GM18526 (cell line): ENCODE results near the gene GOLT1B.
A peak's percentile ranks its signal among the peaks of the same experiment; 100 is the strongest.

ENCODE experiments used
- POLR2A ChIP-seq: IDR thresholded peaks from 3 replicates; pipeline ENCODE4 v1.6.1; 2011; ENCODE audit not compliant: insufficient read length; ENCODE audit errors: extremely low read depth

Gene GOLT1B, protein sequence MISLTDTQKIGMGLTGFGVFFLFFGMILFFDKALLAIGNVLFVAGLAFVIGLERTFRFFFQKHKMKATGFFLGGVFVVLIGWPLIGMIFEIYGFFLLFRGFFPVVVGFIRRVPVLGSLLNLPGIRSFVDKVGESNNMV

DNA sequence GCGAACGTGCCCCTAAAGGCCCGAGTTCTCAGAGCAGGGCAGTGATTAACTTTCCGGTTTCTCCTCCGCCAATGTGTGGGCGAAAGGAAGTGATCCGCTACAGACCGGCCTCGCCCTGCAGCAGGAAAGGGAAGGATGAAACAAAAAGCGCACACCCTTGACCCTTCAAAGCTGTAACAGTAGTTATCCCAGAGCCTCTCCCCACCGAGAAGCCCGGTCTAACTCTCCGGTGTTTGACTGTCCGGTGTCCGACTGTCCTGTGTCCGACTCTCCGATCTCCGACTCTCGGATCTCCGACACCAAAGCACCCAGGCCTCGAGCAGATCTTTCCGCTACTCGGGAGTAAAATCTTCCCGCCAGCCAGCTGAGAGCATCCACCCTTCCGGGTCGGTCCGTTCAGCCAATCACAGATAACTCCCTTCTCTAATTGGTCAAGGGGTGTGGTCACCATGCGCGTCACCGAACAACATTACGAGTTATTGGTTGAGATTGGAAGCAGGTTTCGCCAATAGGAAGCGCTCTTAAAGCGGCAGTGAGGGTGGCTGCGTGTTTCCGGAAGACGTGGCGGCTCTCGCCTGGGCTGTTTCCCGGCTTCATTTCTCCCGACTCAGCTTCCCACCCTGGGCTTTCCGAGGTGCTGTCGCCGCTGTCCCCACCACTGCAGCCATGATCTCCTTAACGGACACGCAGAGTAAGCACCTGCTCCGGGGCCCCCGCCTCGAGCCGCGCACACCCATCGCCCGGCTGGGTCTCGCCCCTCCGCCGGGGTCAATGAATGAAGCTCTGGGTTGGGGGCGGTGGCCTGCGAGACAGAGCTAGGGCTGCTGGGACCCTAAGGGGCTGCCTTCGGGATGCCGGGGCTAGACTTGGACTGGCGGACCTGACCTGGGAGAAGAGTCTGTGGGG lies at the start of gene GOLT1B, which contains the start of gene RECQL:
TSS of gene GOLT1B (plus strand) at position 532 of the 906 bp plus-strand sequence. CDS start at position 667, 135 bp downstream.
TSS of gene RECQL (minus strand) at position 378 of the 906 bp plus-strand sequence. CDS start 2,065 bp downstream, outside the sequence.
- peak; percentile 69 for TF ChIP-seq POLR2A

DNA sequence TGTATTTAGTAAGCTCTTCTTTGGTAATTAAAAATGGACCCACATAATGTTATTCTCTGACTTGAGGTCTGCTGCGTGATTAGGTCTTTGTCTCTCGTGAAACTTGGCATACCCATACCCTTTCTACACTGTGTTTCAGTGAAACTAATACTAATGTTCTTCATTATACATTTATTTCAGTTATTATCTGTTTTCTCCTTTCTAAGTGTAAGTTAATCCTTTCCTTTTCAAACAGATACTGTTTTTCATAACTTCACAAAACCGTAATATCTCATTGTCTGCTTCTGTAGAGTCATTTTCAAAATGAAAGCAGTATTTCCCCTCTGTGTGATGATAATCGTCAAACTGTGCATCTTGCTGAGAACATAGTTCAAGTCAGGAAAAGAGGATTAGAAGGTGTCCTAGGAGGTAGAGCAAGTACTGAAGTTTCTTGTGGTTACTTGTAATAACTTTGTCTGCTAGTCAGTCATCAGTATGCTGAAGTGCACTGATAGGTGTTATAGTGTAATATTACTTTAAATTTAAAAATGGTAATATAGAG lies 48.2 kb upstream of the GOLT1B start:
- TF ChIP-seq POLR2A, result no peak

DNA sequence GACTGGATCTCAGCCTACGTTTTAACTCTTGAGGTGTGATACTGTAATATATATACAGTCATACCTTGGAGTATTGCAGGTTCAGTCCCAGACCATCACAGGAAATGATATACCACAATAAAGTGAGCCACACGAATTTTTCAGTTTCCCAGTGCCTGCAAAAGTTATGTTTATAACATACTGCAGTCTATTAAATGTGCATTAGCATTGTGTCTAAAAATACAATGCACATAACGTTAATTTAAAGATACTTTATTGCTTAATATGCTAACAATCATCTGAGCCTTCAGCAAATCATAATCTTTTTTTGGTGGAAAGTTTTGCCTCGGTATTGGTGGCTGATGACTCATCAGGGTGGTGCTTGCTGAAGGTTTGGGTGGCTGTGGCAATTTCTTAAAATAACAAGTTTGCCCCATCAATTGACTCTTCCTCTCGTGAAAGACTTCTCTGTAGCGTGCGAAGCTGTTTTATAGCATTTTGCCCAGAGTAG lies 45.3 kb upstream of the GOLT1B start:
- TF ChIP-seq POLR2A, result no peak

DNA sequence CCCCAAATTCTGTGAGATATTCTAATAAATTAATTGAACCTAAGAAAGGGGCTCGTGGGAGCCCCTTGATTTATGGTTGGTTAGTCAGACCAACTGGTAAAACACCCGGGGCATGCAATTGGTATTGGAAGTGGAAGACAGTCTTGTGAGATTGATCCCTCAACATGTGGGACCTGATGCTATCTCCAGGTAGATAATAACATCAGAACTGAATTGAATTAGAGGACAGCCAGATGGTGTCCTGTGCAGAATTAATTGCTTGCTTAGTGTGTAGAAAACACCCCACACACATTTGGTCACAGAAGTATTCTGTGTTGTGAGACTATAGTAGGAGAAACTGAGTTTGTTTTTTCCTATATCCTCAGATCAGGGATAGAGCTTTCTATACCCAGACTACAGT lies 42.1 kb upstream of the GOLT1B start:
- TF ChIP-seq POLR2A, result no peak

DNA sequence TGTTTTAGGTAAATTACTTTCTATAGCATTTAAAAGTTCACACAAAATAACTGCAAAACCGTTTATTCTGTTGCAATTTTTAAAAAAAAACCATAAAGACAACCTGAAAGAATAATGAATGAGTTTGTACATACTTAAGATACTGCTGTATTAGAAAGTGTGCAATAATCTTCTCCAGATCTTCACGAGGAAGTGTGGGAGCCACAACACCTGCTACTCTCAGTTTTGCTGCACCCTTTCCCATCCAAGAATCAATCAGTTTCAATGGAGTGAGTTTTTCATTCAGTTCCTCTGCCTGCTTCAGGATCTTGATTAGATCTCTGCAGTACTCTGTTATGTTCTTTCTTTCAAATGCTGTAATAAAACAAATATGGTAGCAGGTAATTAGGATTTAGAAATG lies 30.3 kb upstream of the GOLT1B start:
- TF ChIP-seq POLR2A, result no peak

DNA sequence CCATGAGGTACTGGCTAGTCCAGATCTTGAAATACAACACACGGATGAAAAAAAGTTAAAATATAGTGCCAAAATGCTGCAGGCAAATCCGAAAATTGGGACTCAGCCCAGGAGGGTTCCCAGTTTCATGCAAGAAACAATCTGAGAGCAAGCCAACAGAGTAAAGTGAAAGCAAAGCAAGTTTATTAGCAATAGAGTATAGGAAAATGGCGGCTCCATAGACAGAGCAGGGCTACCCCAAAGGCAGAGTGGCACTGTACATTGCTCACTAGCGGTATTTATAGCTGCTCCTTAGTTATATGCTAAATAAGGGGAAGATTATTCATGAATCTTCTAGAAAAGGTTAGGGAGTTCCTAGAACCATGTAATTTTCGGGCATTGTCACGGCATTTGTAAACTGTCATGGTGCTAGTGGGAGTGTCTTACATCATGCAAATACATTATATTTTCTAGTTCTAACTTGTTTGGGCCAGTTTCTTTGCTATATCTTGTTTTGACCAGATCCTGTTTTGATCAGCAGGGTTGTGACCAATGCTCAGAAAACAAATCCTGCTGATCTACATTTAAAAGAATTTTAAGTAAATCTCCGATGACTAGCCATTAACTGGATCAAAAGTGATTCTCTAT lies 29.3 kb upstream of the GOLT1B start:
- TF ChIP-seq POLR2A, result no peak

DNA sequence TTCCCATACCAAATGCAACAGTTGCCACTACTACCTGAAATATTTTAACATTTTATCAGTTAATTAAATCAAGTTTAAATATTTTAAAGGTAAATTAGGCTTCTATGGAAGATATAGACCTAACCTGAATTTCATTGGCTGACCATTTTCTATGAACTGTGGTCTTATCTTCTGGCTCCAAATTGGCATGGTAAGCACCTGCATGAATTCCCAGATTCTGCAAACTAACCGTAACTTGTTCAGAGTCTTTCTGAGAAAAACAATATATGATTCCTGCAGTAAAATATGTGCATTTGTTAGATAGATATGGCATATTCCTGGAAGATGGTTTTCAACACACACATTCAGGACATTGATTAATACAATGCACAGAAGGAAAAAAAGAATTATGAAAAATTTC lies 26.0 kb upstream of the GOLT1B start:
- TF ChIP-seq POLR2A, result no peak

DNA sequence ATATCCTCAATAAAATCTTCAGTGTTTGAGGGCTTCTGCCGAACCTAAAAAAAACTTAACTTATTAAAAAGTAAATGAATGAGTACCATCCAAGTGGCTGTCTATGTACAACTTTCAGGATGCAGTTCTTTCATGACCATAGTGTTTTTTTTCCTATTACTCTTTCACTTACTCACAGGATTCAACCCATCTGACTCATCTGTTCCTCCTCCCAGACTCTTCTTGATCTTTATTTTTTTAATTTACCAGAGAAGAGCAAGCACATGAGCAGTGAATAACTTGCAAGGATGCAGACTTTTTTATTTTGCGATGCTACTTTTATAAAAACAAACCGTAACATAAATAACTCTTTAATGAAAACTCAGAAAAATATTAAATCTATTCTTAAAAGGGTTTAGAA lies 24.6 kb upstream of the GOLT1B start:
- no peak for TF ChIP-seq POLR2A

DNA sequence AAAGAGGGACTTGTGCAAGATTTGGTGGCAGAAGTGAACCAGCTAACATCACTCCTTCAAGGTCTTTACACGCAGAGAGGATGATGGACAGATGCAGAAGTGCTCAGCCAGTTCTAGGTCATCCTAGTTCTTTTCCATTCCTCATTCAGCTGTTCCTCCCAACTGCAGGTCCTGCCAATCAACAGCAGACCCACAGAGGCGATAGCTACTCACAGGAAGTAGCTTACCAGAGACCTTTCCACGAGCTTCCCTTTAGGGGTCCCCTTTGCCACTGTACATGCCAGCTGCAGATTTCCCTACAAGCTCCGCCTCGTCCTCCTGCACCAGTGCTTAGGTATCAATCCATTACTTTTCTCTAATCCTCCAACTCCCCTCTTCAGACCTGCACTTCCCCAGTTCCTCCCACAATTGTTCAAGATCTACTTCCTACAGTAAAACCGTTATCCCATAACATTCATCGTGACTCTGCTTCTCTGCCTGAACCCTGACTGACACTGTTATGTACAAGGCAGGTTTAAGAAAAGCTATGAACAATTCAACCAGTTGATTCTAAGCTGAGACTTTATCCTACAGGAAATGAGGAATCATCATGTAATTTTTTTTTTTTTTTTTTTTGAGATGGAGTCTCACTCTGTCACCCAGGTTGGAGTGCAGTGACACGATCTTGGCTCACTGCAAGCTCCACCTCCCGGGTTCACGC lies 22.7 kb upstream of the GOLT1B start:
- no peak for TF ChIP-seq POLR2A

DNA sequence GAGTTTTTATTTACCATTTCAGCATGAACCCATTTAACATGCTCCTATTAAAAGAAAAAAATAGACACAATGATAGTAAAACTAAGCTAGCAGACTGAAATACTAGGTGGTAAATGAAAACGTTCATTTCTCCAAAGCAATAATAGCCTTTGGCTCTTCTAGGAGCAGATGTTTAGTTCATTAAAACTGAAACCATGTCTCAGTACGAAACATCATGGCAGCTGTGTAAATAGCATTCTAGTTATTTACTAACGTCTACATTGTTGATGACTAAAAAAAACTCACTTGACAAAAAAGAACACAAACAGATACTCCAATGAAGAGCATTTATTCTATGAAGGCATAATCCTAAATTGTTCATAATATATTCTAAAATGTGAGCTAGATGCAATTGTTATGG lies 18.1 kb upstream of the GOLT1B start:
- TF ChIP-seq POLR2A, result no peak

DNA sequence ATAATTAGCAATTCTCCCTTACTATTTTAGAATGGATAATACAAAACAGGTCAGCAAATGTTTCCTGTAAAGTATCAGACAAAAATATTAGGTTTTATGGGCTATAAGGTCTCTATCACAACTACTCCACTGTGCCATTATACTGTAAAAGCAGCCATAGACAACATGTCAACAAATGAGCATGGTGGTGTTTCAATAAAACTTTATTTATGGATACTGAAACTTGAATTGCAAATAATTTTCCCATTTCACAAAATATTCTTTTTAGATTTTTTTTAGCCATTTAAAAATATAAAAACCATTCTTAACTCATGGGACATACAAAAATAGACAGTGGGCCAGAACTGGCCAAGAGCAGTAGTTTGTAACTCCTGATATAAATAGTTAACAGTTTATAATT lies 15.6 kb upstream of the GOLT1B start:
- TF ChIP-seq POLR2A, result no peak

DNA sequence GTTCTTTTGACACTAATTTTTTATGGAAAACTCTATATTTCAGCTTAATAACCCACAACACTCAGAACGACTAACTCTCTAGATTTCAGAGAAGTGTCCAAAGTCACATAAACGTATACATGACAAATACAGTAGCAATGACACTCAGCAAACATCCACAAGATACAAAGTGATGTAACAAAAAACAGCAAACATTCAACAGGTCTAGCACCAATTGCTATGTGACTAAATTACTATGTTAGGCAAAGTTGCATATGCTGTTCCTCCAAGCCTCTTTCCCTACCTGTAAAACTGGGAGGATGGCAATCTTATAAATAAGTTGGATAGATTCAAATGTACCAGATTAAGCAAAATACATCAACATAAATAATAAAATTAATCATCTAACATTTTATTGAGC lies 1.8 kb upstream of the GOLT1B start:
- TF ChIP-seq POLR2A, result no peak

DNA sequence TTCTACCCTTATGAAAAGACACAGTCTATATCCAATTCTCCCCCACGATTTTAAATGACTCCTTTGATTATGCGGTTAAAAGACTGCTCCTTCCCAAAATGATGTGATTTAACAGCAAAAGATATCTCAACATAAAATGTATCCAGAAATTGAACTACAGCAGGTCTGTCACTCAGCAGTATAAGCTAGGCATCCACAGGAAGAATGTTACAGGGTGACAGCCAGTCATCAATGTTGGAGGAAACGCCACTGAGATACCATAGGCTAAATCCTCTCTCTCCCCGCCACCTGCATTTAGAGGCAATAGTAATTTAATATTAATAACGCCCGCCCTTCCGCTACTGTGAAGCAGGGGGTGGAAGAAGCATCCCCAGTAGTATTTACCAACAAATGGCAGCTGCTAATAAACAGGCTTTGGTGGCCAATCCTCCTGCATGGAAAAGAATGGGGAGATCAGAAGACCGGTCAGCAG lies 767 bp upstream of the GOLT1B start:
- TF ChIP-seq POLR2A, result no peak

DNA sequence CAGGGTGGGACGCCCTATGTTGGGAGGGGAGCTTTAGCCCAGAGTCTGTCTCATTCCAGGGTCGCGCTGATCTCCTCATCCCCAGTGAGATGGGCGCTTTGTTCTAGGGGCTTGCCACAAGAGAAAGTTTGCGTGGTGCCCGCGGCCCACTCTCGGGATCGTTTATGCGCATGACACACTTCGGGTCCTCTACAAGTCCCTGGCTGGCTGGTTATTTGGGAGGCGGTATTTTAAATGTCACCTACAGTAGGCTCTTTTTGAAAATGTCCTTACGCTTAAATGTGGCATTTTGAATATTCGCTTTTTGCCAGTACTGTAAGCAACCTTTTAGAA lies 541 bp downstream of the GOLT1B start:
- no peak for TF ChIP-seq POLR2A

DNA sequence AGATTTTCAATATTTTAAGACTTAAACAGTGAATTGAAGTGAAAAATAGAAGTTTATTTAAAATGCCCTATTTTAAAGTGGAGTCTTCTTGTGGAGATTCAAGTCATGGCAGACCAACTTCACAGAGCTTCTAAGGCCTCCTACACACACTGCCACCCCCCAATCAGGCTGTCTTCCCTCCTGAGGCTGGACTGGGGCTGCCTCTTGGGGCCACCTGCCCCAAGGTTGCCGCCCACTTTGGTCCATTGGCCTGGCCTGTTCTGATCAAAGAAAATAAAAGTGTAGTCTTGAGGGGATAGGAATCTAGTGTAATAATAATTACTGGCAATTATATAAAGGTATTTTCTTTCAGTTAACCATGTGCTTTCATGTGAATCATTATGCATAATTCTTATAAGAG lies 1.3 kb downstream of the GOLT1B start:
- TF ChIP-seq POLR2A, result no peak
